Effector memory CD4-positive, alpha-beta T cell (primary cell): ENCODE results near the gene CD300E.

Experiments
- DNase-seq, 3 donors: peaks; one replicate each; pipeline ENCODE4 v3.0.0-alpha.2; 2020
- H3K27ac ChIP-seq: 2 replicates; pipeline ENCODE4 v1.7.0; 2013; ENCODE audit warnings: mild to moderate bottlenecking, low read length, moderate library complexity; ENCODE audit not compliant: insufficient read depth, poor library complexity, severe bottlenecking
- H3K27me3 ChIP-seq: replicated peaks from 2 replicates; pipeline ENCODE4 v1.7.0; 2013; ENCODE audit warnings: mild to moderate bottlenecking, low read length; ENCODE audit not compliant: insufficient read depth, control insufficient read depth, poor library complexity, severe bottlenecking
- H3K36me3 ChIP-seq: 2 replicates; pipeline ENCODE4 v1.7.0; 2013; ENCODE audit warnings: mild to moderate bottlenecking, low read length, moderate library complexity; ENCODE audit not compliant: control insufficient read depth, insufficient read depth
- H3K4me1 ChIP-seq: 2 replicates; pipeline ENCODE4 v1.7.0; 2013; ENCODE audit warnings: low read length, mild to moderate bottlenecking; ENCODE audit not compliant: control insufficient read depth, insufficient read depth, poor library complexity, severe bottlenecking
- H3K4me3 ChIP-seq: 2 replicates; pipeline ENCODE4 v1.7.0; 2013; ENCODE audit warnings: low read length, low read depth, mild to moderate bottlenecking; ENCODE audit not compliant: insufficient read depth, poor library complexity, severe bottlenecking
- H3K9me3 ChIP-seq: 2 replicates; pipeline ENCODE4 v1.7.0; 2013; ENCODE audit warnings: mild to moderate bottlenecking, low read length, moderate library complexity; ENCODE audit not compliant: control insufficient read depth

CD300E gene

GRCh38 chr17:74603037-74603635, 20.4 kb downstream of the CD300E start:
- Histone ChIP-seq H3K9me3 (no peaks in the 10 kb centered on the region), H3K27ac (no peak overlapping the region), H3K27me3 (no peaks in the 10 kb centered on the region), H3K36me3 (no peaks in the 10 kb centered on the region), H3K4me3 (no peak overlapping the region), H3K4me1 (peaks cover 2% of the 10 kb centered on the region)
- DNase-seq: no peak

DNA sequence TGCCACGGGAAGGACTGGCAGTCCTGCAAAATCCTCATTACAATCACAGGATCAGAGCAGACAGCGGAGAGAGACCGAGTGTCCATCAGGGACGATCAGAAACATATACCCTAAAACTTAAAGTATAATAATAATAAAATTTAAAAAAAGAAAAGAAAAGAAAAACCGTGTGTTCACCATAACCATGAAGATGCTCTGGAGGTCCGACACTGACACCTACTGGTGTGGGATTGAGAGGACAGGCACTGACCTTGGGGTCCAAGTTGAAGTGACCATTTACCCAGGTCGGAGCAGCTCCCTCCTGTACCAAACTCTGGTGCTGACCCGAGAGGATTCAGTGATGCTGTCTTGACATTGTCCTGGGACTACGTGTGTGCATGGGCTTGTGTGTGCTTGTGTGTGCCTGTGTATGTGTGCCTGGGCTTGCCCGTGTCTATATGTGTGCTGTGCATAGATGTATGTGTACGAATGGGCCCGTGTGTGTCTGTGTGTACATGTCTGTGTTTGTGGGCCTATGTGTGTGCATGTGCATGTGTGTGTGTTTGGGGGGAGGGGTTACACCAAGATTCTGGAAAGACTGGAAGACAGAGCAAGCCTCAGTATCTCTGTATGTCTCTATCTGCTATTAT, 21.5 kb downstream of the CD300E start:
- DNase-seq: peak in 1 of 3 donors; percentile 7
- Histone ChIP-seq H3K27me3 (no peaks in the 10 kb centered on the region), H3K9me3 (no peaks in the 10 kb centered on the region)

DNA sequence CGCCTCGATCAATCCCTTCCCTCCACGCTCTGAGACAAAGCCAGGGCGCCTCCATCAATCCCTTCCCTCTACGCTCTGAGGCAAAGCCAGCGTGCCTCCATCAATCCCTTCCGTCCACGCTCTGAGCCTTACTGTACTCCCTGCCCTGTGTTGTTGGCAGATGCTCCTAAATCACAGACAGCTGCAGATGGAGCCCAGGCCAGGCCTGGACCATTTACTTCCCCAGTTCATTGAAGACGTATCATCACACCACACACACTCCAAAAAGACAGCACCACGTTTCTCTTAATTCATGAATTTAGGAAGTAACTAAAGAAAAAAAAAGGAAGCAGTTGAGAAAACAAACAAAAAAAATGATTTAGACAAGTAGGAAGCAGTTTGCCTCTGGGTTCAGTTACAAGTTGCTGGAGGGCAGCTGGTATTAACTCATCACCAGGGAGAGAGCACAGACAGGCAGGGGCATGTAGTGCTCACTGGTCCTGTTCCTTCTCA, 24.0 kb downstream of the CD300E start:
- peaks cover 2% of the 10 kb centered on the region for H3K4me1 ChIP-seq
- H3K27me3 ChIP-seq: no peaks in the 10 kb centered on the region
- no peak for DNase-seq
- no peak overlapping the region for H3K4me3 ChIP-seq
- H3K27ac ChIP-seq: no peak overlapping the region
- H3K9me3 ChIP-seq: no peaks in the 10 kb centered on the region
- H3K36me3 ChIP-seq: no peaks in the 10 kb centered on the region

More for the DNA sequence above, 21.5 kb downstream of the CD300E start:
- Histone ChIP-seq H3K36me3 (no peaks in the 10 kb centered on the region), H3K4me1 (peaks cover 2% of the 10 kb centered on the region), H3K4me3 (no peak overlapping the region), H3K27ac (no peak overlapping the region)

- H3K36me3 ChIP-seq: no peaks in the 10 kb centered on the region
- no peak overlapping the region for H3K27ac ChIP-seq
- H3K4me1 ChIP-seq: peaks cover 2% of the 10 kb centered on the region
- no peaks in the 10 kb centered on the region for H3K27me3 ChIP-seq
- DNase-seq: no peak
- H3K9me3 ChIP-seq: no peaks in the 10 kb centered on the region
- H3K4me3 ChIP-seq: no peak overlapping the region
Measured at GRCh38 chr17:74599023-74599399, 24.5 kb downstream of the CD300E start.

GRCh38 chr17:74598346-74599022, 25.1 kb downstream of the CD300E start:
- H3K27me3 ChIP-seq: no peaks in the 10 kb centered on the region
- H3K9me3 ChIP-seq: no peaks in the 10 kb centered on the region
- no peaks in the 10 kb centered on the region for H3K36me3 ChIP-seq
- no peak for DNase-seq
- peaks cover 2% of the 10 kb centered on the region for H3K4me1 ChIP-seq
- no peak overlapping the region for H3K4me3 ChIP-seq
- H3K27ac ChIP-seq: no peak overlapping the region

DNA sequence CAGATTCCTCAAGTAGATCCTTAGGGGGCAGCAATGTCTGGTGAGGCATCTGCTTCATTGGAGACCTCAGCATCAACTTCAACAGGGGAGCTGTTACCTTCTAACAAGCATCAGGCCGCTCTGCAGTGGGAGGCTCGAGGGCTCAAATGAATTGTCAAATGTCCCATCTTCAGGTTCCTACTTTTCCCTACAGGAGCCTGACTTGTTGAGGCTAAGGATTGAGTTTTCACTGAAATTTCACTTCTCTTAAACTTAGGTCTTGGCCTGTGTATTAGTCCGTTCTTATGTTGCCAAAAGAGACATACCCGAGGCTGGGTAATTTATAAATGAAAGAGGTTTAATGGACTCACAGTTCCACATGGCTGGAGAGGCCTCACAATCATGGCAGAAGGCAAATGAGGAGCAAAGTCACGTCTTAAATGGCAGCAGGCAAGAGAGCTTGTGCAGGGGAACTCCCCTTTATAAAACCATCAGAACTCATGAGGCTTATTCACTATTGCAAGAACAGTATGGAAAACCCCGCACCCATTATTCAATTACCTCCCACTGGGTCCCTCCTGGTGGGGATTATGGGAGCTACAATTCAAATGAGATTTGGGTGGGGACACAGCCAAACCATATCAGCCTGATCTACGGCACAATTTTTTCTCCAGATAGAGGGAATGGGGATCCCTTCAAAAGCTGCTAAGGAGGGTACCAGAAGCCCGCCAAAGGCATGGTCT, 26.3 kb downstream of the CD300E start:
- Histone ChIP-seq H3K4me1 (peaks cover 2% of the 10 kb centered on the region), H3K27me3 (no peaks in the 10 kb centered on the region), H3K27ac (no peak overlapping the region), H3K9me3 (no peaks in the 10 kb centered on the region), H3K4me3 (no peak overlapping the region), H3K36me3 (no peaks in the 10 kb centered on the region)
- DNase-seq: no peak

GRCh38 chr17:74595037-74595750, 28.3 kb downstream of the CD300E start:
- no peak overlapping the region for H3K4me3 ChIP-seq
- no peak for DNase-seq

GRCh38 chr17:74592087-74592990, 31.2 kb downstream of the CD300E start, which contains the start of gene CD300LD:
CD300LD (minus strand) TSS chr17:74592283; CDS start chr17:74592202, 81 bp downstream.
- no peak within 1 kb of the TSS for H3K4me3 ChIP-seq
- no peak for DNase-seq
- no peaks in the 10 kb centered on the region for H3K36me3 ChIP-seq
- no peaks in the 10 kb centered on the region for H3K9me3 ChIP-seq
- H3K4me1 ChIP-seq: no peaks in the 10 kb centered on the region
- no peak within 1 kb of the TSS for H3K27ac ChIP-seq
- no peaks in the 10 kb centered on the region for H3K27me3 ChIP-seq

More at GRCh38 chr17:74595037-74595750, 28.3 kb downstream of the CD300E start:
- Histone ChIP-seq H3K36me3 (no peaks in the 10 kb centered on the region), H3K27me3 (no peaks in the 10 kb centered on the region), H3K9me3 (no peaks in the 10 kb centered on the region), H3K27ac (no peak overlapping the region), H3K4me1 (peaks cover 2% of the 10 kb centered on the region)

- no peak overlapping the region for H3K4me3 ChIP-seq
- no peaks in the 10 kb centered on the region for H3K9me3 ChIP-seq
- no peaks in the 10 kb centered on the region for H3K4me1 ChIP-seq
Measured at GRCh38 chr17:74591503-74591902, 32.0 kb downstream of the CD300E start.

More at GRCh38 chr17:74591503-74591902, 32.0 kb downstream of the CD300E start:
- Histone ChIP-seq H3K27me3 (no peaks in the 10 kb centered on the region), H3K36me3 (no peaks in the 10 kb centered on the region), H3K27ac (no peak overlapping the region)
- no peak for DNase-seq
